Dendritic cell treated with granulocyte-macrophage colony-stimulating factor and Interleukin-4, amounts not matched to agents 40 ng/mL and 50 ng/mL, for 4 days (primary cell): ENCODE measurements around the gene CHST11.

ENCODE experiments used
- H3K27ac Mint-ChIP-seq: one replicate; pipeline ENCODE4 v1.8.0; 2022; ENCODE audit warnings: mild to moderate bottlenecking, mixed read lengths
- H3K27me3 Mint-ChIP-seq: one replicate; pipeline ENCODE4 v1.8.0; 2022; ENCODE audit warnings: mild to moderate bottlenecking, mixed read lengths
- H3K36me3 Mint-ChIP-seq: one replicate; pipeline ENCODE4 v1.8.0; 2022; ENCODE audit warnings: low read depth, mixed read lengths
- H3K4me1 Mint-ChIP-seq: one replicate; pipeline ENCODE4 v1.8.0; 2022; ENCODE audit warnings: low read depth, mixed read lengths
- H3K4me3 Mint-ChIP-seq: one replicate; pipeline ENCODE4 v1.8.0; 2022; ENCODE audit warnings: mild to moderate bottlenecking, moderate library complexity, mixed read lengths
- H3K9me3 Mint-ChIP-seq: one replicate; pipeline ENCODE4 v1.8.0; 2022; ENCODE audit warnings: mixed read lengths
- intact Hi-C: fragments of 100-400 bp; cut with micrococcal nuclease; formaldehyde crosslinking; loops from one replicate; pipeline ENCODE4 v1.15.0; 2022

Gene CHST11

DNA sequence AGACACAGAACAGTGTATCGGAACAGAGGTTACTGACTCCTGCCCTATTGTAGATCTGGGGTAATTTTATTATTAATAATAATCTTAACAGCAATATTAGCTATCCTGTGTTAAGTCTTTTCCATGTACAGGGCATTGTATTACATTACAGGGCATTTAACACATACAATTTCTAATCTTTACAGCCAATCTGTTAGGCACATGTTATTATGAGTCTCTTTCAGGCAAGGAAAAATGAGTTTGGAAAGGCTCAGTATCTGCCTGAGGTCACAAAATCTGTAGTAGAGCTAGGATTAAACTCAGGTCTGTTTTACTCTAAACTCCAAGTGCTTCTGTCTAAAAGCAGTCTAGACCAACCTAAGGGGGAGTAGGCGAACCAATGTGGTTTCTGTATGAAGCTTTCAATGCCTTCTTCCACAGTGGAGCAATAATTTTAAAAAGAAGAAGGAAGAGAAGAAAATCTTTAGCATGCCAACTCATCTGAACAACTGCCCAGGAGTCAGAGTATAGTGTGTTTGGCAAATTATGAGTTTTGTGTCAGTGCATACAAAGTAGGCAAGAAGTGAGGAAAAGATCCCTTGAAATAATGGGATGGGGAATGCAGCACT lies 192.6 kb downstream of the CHST11 start:
- Mint-ChIP-seq H3K36me3 (peaks cover 65% of the 10 kb centered on the region), H3K27ac (peak overlapping the region; percentile 63), H3K9me3 (no peaks in the 10 kb centered on the region), H3K4me1 (peaks cover 85% of the 10 kb centered on the region), H3K4me3 (no peak overlapping the region), H3K27me3 (no peaks in the 10 kb centered on the region)
- intact Hi-C loops: no loop called here

DNA sequence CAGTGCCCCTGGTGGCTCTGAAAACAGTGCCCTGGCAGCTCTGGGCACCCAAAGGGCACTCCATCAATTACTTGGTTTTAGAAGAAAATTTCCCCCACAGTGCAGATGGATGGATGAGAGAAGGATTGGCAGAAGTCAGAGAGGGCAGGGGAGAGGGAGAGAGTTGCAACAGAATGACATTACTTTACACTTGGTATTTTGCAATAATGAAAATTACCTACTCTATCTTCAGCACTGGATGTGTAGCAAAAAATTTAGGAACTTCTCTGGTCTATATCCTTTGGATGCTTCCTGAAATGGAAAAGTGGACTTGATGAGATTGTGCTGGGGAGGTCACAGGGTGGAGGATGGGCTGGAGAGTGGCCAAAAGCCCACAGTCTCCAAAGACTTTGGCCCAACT lies 193.2 kb downstream of the CHST11 start:
- peaks cover 86% of the 10 kb centered on the region for H3K4me1 Mint-ChIP-seq
- peaks cover 71% of the 10 kb centered on the region for H3K36me3 Mint-ChIP-seq
- no peaks in the 10 kb centered on the region for H3K27me3 Mint-ChIP-seq
- no peak overlapping the region for H3K4me3 Mint-ChIP-seq
- H3K27ac Mint-ChIP-seq: peak overlapping the region; percentile 63
- intact Hi-C loops: no loop called here
- no peaks in the 10 kb centered on the region for H3K9me3 Mint-ChIP-seq

GRCh38 chr12:104650541-104650940 lies 193.8 kb downstream of the CHST11 start:
- H3K27me3 Mint-ChIP-seq: no peaks in the 10 kb centered on the region
- intact Hi-C loops: no loop called here
- peak overlapping the region; percentile 63 for H3K27ac Mint-ChIP-seq
- H3K4me3 Mint-ChIP-seq: no peak overlapping the region
- no peaks in the 10 kb centered on the region for H3K9me3 Mint-ChIP-seq
- peaks cover 90% of the 10 kb centered on the region for H3K4me1 Mint-ChIP-seq
- H3K36me3 Mint-ChIP-seq: peaks cover 76% of the 10 kb centered on the region

- Mint-ChIP-seq H3K27ac (peak overlapping the region; percentile 7), H3K36me3 (peaks cover 74% of the 10 kb centered on the region), H3K4me1 (peaks cover 89% of the 10 kb centered on the region), H3K27me3 (no peaks in the 10 kb centered on the region), H3K9me3 (no peaks in the 10 kb centered on the region), H3K4me3 (no peak overlapping the region)
- intact Hi-C loops: no loop called here
Measured at GRCh38 chr12:104651811-104652210, 195.1 kb downstream of the CHST11 start.

DNA sequence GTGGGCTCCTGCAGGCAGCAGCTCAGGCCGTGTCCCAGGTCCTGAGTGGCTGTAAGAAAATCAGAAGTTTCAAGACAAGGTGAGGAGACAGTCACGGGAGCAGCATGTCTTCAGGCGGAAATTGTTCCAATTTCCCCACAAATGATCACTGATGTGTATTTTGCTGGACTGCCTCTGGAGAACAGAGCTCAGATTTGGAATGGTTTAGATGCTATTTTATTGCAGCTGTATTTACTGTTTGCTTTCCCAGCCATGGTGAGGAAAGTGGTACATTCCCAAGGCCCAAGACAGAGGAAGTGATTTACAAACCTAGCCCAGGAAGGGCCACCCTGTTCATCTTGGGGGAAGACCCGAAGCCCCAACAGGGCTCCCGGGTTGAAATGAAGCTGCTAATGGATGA lies 195.6 kb downstream of the CHST11 start:
- H3K36me3 Mint-ChIP-seq: peaks cover 72% of the 10 kb centered on the region
- no peaks in the 10 kb centered on the region for H3K27me3 Mint-ChIP-seq
- intact Hi-C loops: no loop called here
- H3K4me1 Mint-ChIP-seq: peaks cover 89% of the 10 kb centered on the region
- no peak overlapping the region for H3K4me3 Mint-ChIP-seq
- H3K9me3 Mint-ChIP-seq: no peaks in the 10 kb centered on the region
- H3K27ac Mint-ChIP-seq: no peak overlapping the region

GRCh38 chr12:104652910-104653309 lies 196.2 kb downstream of the CHST11 start:
- H3K4me1 Mint-ChIP-seq: peaks cover 89% of the 10 kb centered on the region
- H3K27ac Mint-ChIP-seq: no peak overlapping the region
- intact Hi-C loops: no loop called here
- peaks cover 72% of the 10 kb centered on the region for H3K36me3 Mint-ChIP-seq
- H3K9me3 Mint-ChIP-seq: no peaks in the 10 kb centered on the region
- no peaks in the 10 kb centered on the region for H3K27me3 Mint-ChIP-seq
- H3K4me3 Mint-ChIP-seq: no peak overlapping the region

GRCh38 chr12:104653730-104654664 lies 197.2 kb downstream of the CHST11 start:
- Mint-ChIP-seq H3K4me3 (no peak overlapping the region), H3K27ac (peak overlapping the region; percentile 37), H3K9me3 (no peaks in the 10 kb centered on the region), H3K36me3 (peaks cover 82% of the 10 kb centered on the region), H3K4me1 (peaks cover 81% of the 10 kb centered on the region), H3K27me3 (no peaks in the 10 kb centered on the region)
- intact Hi-C loops: no loop called here

DNA sequence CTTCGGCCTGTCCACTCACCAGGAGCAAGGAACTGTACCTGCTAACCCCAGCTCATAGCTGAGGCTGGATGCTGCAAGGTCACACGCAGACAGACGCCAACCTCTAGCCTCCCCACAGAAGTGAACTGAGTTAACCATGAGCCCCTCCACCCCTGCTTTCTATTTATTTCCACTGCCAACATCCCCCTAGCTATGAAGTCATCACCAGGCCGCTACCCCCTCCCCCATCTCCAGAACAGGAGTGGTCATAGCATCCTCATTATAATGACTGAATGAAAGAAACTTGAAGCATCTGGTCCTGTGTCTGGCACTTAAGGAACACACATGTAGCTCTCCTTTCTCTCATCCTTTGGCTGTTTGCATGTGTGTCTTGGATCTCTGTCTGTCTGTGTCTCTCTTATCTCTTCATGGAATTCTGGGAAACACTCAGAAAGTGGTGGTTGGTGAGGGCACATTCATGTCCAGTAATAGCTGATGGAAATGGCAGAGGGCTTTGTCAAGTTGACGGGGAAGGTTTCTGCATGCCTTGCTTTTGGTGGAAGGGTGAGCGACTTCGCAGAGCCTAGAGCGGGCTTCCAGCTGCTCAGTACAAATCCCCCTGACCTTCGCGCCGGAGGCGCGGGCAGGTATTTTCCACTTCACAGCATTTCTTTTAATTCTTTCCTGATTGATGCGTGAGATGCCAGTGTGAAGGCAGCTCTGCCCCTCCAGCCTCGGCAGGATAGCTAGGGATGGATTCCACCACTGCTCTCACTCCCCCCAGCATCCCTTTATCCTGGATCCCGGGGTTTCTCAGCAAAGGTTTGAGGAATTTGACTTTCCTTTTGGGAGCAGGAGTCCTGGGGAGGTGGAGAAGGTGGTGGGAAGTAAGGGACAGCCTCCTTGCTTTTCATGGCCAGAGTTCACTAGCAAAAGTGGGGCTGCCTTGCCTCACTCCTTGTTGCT lies 198.2 kb downstream of the CHST11 start:
- no peak overlapping the region for H3K4me3 Mint-ChIP-seq
- peaks cover 72% of the 10 kb centered on the region for H3K4me1 Mint-ChIP-seq
- no peaks in the 10 kb centered on the region for H3K9me3 Mint-ChIP-seq
- H3K27me3 Mint-ChIP-seq: no peaks in the 10 kb centered on the region
- no peak overlapping the region for H3K27ac Mint-ChIP-seq
- H3K36me3 Mint-ChIP-seq: peaks cover 80% of the 10 kb centered on the region
- intact Hi-C loops: no loop called here

- H3K4me3 Mint-ChIP-seq: no peak overlapping the region
- H3K9me3 Mint-ChIP-seq: no peaks in the 10 kb centered on the region
- H3K27me3 Mint-ChIP-seq: no peaks in the 10 kb centered on the region
- no peak overlapping the region for H3K27ac Mint-ChIP-seq
- H3K36me3 Mint-ChIP-seq: peaks cover 84% of the 10 kb centered on the region
- intact Hi-C loops: no loop called here
- H3K4me1 Mint-ChIP-seq: peaks cover 71% of the 10 kb centered on the region
Measured at GRCh38 chr12:104656383-104656782, 199.6 kb downstream of the CHST11 start.

- H3K9me3 Mint-ChIP-seq: no peaks in the 10 kb centered on the region
- no peak overlapping the region for H3K27ac Mint-ChIP-seq
- intact Hi-C loops: no loop called here
- H3K27me3 Mint-ChIP-seq: no peaks in the 10 kb centered on the region
- H3K36me3 Mint-ChIP-seq: peaks cover 79% of the 10 kb centered on the region
- H3K4me3 Mint-ChIP-seq: no peak overlapping the region
- H3K4me1 Mint-ChIP-seq: peaks cover 66% of the 10 kb centered on the region
Measured at GRCh38 chr12:104656921-104657320, 200.2 kb downstream of the CHST11 start.

DNA sequence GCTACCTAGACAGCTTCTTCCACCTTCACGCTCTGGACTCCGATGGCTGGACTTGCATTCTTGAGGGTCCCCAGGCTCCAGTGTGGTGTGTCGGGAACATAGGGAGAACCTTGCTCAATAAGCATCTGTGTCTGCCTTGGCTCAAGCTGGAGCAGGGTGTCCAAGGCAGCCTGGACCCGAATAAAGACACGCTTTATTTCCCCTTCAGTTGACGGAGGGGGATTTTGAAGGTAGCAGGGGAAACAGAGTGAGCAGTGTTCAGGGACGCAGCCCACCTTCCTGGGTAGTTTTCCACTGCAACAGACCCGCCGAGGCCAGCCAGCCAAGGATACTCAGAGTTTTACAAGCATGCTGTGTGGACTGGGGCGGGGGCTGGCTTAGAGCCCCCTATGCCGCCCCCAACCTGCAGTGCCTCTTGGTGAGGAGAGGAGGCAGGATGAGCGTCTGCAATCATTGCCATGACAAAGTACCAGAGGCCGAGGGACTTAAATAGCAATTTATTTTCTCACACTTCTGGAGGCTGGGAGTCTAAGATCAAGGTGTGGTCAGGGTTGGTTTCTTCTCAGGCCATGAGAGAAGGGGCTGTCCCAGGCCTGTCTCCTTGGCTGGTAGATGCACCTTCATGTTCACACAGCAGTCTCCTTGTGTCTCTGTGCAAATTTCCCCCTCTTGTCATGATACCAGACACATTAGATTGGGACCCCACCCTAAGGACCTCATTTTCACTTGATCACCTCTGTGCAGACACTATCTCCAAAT lies 201.2 kb downstream of the CHST11 start:
- Mint-ChIP-seq H3K4me3 (no peak overlapping the region), H3K27me3 (no peaks in the 10 kb centered on the region), H3K9me3 (no peaks in the 10 kb centered on the region), H3K4me1 (peaks cover 56% of the 10 kb centered on the region), H3K27ac (no peak overlapping the region), H3K36me3 (peaks cover 77% of the 10 kb centered on the region)
- intact Hi-C loops: no loop called here

DNA sequence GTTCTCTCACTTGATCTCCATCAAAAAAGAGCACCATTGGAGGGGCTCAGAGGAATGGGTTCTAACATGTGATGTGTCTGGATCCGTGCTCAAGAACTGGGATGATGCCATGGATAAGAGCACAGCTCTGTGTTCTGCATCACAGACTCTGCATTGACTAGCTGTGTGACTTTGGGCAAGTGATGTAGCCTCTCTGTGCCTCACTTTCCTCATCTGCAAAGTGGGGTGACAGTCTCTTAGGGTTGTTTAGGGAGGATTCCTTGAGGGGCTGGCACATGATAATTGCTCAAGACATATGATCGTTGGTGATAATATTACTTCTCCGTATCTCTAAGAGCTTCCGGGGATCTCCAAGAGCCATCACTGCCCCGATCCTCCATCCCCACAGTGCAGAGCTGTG lies 202.3 kb downstream of the CHST11 start:
- Mint-ChIP-seq H3K27ac (no peak overlapping the region), H3K9me3 (no peaks in the 10 kb centered on the region)
- intact Hi-C loops: no loop called here

GRCh38 chr12:104662203-104662602 lies 205.5 kb downstream of the CHST11 start:
- Mint-ChIP-seq H3K4me1 (peaks cover 35% of the 10 kb centered on the region), H3K27me3 (no peaks in the 10 kb centered on the region), H3K4me3 (no peak overlapping the region), H3K27ac (no peak overlapping the region), H3K9me3 (no peaks in the 10 kb centered on the region), H3K36me3 (peaks cover 59% of the 10 kb centered on the region)
- intact Hi-C loops: no loop called here

More for the DNA sequence above, 202.3 kb downstream of the CHST11 start:
- H3K27me3 Mint-ChIP-seq: no peaks in the 10 kb centered on the region
- peaks cover 51% of the 10 kb centered on the region for H3K4me1 Mint-ChIP-seq
- peaks cover 77% of the 10 kb centered on the region for H3K36me3 Mint-ChIP-seq
- H3K4me3 Mint-ChIP-seq: no peak overlapping the region
